Measurements from ENCODE around the gene TCERG1L.

GRCh38 chr10:131310551-131311401 is 745 bp downstream of the TCERG1L start:
- TF ChIP-seq, protein P1, sequence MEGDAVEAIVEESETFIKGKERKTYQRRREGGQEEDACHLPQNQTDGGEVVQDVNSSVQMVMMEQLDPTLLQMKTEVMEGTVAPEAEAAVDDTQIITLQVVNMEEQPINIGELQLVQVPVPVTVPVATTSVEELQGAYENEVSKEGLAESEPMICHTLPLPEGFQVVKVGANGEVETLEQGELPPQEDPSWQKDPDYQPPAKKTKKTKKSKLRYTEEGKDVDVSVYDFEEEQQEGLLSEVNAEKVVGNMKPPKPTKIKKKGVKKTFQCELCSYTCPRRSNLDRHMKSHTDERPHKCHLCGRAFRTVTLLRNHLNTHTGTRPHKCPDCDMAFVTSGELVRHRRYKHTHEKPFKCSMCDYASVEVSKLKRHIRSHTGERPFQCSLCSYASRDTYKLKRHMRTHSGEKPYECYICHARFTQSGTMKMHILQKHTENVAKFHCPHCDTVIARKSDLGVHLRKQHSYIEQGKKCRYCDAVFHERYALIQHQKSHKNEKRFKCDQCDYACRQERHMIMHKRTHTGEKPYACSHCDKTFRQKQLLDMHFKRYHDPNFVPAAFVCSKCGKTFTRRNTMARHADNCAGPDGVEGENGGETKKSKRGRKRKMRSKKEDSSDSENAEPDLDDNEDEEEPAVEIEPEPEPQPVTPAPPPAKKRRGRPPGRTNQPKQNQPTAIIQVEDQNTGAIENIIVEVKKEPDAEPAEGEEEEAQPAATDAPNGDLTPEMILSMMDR (IDR thresholded peaks at IDR 0.05): no peak
- no peak for TF ChIP-seq POLR2A (IDR thresholded peaks at IDR 0.05)

Data from tibial nerve (tissue), 3 donors.